GM19372 (cell line): ENCODE results near the gene TTC36.
"Not testable (repeated sequence)": the region's sequence is repeated elsewhere in the genome, so short reads cannot be mapped to it uniquely, and the experiment has no call there.

Experiments used
- ATAC-seq: cut with Tn5 transposase; IDR thresholded peaks from one replicate; pipeline ENCODE4 v1.9.1; 2021; ENCODE audit warnings: mild to moderate bottlenecking, low read depth, moderate library complexity; ENCODE audit not compliant: unreplicated experiment

The TTC36 gene, protein sequence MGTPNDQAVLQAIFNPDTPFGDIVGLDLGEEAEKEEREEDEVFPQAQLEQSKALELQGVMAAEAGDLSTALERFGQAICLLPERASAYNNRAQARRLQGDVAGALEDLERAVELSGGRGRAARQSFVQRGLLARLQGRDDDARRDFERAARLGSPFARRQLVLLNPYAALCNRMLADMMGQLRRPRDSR

GRCh38 chr11:118527109-118527508, at the start of gene TTC36:
Gene TTC36, plus strand, starts transcription at chr11:118527474. Its CDS starts 21 bp downstream, at chr11:118527495.
- no peak for ATAC-seq

DNA sequence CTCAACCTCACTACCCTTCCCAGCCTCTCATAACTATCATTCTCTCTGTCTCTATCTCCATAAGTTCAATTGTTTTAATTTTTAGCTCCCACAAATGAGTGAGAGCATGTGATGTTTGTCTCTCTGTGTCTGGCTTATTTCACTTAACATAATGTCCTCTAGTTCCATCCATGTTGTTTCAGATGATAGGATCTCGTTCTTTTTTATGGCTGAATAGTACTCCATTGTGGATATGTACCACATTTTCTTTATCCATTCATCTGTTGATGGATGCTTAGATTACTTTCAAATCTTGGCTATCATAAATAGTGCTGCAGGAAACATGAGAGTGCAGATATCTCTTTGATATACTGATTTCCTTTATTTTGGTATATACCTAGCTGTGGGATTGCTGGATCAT, 46.0 kb upstream of the TTC36 start:
- not testable (repeated sequence) for ATAC-seq

DNA sequence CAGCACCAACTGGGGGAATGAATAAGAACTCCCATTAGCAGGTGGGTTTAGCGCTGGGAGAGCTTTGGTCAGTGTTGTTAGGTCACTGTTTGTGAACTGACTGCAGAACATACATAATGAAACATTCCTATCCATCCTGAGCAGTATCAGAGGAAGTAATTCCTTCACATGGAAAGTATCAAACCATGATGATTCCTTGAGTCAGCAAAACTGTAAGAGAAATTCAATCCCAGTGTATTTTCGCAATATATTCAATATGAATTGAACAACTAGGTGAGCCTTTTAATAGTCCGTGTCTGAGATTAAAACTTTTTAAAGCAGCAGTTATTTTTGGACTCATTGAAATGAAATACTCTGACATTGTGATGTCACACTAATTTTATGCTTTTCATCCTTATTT, 42.9 kb upstream of the TTC36 start:
- no peak for ATAC-seq

GRCh38 chr11:118485273-118485672, 42.0 kb upstream of the TTC36 start:
- no peak for ATAC-seq

- ATAC-seq = no peak
These were observed 38.7 kb upstream of the TTC36 start for GRCh38 chr11:118488480-118489109.

- ATAC-seq = no peak
These were observed 36.2 kb upstream of the TTC36 start for GRCh38 chr11:118491041-118491440.

GRCh38 chr11:118497831-118498230, 29.4 kb upstream of the TTC36 start:
- ATAC-seq = no peak

GRCh38 chr11:118503216-118503615, 24.1 kb upstream of the TTC36 start:
- ATAC-seq = no peak

DNA sequence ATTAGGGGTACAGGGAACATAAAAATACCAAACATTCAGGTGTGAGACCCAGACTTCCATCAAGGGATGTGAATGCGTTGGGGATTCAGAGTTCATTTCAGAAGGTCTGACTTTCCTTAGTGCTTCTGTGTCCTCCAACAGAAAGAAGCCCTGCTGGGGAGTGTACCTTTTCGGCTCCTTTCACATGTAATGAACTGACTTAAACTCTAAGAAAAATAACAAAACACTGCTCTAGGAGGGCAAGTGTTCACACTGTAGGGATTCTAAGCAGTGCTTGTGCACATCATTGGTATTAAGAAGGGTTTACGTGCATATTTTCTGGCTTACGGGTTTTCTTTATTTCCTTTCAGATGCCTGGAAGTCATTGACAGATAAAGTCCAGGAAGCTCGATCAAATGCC, 15.7 kb upstream of the TTC36 start:
- no peak for ATAC-seq

DNA sequence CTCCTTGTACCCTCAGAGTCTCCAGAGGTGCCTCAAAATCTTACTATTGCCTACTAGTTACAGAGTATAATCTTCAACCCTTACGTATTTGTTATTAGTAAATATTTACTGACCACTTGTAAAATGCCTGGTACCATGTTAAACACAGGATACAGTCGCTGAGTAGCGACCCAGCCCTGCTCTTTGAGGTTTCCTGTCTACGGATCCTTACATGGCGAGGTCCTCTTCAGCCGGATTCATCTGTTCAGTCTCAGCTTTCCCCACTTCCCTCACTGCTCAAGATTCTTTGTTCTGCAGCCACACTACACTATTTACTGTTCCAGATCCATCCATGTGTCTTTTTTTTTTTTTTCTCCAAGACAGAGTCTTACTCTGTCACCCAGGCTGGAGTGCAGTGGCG, 13.2 kb upstream of the TTC36 start:
- no peak for ATAC-seq

- no peak for ATAC-seq
These were observed 7.7 kb upstream of the TTC36 start for GRCh38 chr11:118519549-118519948.

GRCh38 chr11:118521892-118522311, 5.4 kb upstream of the TTC36 start:
- no peak for ATAC-seq

- no peak for ATAC-seq
These were observed 4.7 kb upstream of the TTC36 start for GRCh38 chr11:118522571-118523072.

DNA sequence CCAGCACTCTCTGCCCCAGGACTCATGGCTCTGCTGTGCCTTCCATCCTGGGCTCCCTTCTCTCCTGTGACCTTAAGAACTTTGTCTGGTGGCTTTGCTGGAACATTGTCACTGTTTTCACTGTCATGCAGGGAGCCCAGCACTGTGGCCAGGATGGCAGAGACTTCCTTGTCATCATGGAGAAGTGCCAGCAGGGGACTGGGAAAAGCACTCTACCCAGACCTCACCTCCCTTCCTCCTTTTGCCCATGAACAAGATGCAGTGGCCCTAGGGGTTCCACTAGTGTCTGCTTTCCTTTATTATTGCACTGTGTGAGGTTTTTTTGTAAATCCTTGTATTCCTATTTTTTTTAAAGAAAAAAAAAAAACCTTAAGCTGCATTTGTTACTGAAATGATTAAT, 2.9 kb upstream of the TTC36 start:
- ATAC-seq = no peak

DNA sequence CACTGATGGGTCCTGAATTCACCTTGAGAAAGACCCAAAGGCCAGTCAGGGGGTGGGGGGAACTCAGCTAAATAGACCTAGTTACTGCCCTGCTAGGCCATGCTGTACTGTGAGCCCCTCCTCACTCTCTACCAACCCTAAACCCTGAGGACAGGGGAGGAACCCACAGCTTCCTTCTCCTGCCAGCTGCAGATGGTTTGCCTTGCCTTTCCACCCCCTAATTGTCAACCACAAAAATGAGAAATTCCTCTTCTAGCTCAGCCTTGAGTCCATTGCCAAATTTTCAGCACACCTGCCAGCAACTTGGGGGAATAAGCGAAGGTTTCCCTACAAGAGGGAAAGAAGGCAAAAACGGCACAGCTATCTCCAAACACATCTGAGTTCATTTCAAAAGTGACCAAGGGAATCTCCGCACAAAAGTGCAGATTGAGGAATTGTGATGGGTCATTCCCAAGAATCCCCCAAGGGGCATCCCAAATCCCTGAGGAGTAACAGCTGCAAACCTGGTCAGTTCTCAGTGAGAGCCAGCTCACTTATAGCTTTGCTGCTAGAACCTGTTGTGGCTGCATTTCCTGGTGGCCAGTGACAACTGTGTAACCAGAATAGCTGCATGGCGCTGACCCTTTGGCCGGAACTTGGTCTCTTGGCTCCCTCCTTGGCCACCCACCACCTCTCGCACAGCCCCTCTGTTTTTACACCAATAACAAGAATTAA, 2.4 kb upstream of the TTC36 start:
- ATAC-seq = no peak

- no peak for ATAC-seq
These were observed 586 bp upstream of the TTC36 start for GRCh38 chr11:118526688-118527087.

DNA sequence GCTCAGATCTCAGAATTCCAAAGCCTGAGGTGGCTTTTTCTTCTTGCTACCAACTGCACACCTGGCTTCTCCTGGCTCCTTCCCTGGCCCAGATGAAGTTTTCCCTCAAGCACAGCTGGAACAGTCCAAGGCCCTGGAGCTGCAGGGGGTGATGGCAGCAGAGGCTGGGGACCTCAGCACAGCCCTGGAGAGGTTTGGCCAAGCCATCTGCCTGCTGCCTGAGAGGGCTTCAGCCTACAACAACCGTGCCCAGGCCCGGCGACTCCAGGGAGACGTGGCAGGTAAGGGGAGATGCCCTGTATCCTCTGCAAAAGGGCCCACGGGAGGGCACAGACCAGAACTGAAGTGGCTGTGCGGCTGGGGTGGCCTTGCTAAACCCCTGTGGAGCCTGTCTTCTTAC, 1.2 kb downstream of the TTC36 start:
- ATAC-seq = no peak

DNA sequence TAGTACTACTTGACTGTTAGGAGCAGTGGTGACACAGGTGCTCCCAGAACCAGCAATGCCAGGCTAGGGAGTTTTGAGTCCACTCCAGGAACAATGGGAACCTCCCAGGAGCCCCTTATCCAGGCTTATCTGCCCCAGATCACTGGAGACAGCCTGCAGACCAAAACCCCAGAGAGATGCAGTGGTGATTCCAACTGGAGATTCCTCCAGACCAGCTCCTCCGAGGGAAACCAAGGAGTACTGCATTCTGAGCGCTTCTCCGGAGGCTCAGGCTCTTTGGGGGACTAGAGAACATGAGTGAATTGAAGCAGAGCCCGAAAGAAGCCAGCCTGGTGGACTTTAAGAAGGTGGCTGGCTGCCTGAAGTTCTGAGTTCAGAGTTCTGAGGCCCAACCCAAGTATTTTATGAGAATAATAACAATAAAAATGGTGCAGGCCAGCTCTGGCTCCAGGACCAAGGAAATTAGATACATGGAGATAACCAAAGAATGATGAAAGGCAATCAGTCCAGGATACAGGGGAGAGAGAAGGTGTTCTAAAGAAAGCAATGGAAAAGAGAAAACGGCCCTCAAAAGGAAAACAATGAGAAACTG, 2.4 kb downstream of the TTC36 start:
- ATAC-seq = no peak

- ATAC-seq = no peak
These were observed 3.0 kb downstream of the TTC36 start for GRCh38 chr11:118530180-118530682.

- ATAC-seq = peak; percentile 77
These were observed 3.7 kb downstream of the TTC36 start, which contains the start of gene TMEM25 for GRCh38 chr11:118530683-118531596. Gene TMEM25, plus strand, starts transcription at chr11:118531192. Its CDS starts 610 bp downstream, at chr11:118531802.
